GM03348 (cell line): ENCODE measurements around the gene CCDC50.

Experiments used
- DNase-seq: peaks from one replicate; pipeline ENCODE4 v3.0.0; 2012; ENCODE audit warnings: low spot score

Gene CCDC50

GRCh38 chr3:191328962-191329653 lies at the start of gene CCDC50:
Gene CCDC50 (plus strand): TSS chr3:191329394. CDS start chr3:191329675, 281 bp downstream.
- DNase-seq: peak; percentile 92

GRCh38 chr3:191280111-191280510 lies 49.1 kb upstream of the CCDC50 start:
- DNase-seq: no peak

- no peak for DNase-seq
Observed at GRCh38 chr3:191280882-191281281, 48.3 kb upstream of the CCDC50 start.

- DNase-seq: peak; percentile 14
Observed at GRCh38 chr3:191282251-191283185, 46.7 kb upstream of the CCDC50 start.

- DNase-seq: no peak
Observed at GRCh38 chr3:191283400-191283799, 45.8 kb upstream of the CCDC50 start.

- DNase-seq: peak; percentile 17
Observed at GRCh38 chr3:191290311-191291025, 38.7 kb upstream of the CCDC50 start.

GRCh38 chr3:191292243-191293015 lies 36.8 kb upstream of the CCDC50 start:
- DNase-seq: no peak

- DNase-seq: no peak
Observed at GRCh38 chr3:191294291-191294690, 34.9 kb upstream of the CCDC50 start.

- DNase-seq: no peak
Observed at GRCh38 chr3:191296041-191296541, 33.1 kb upstream of the CCDC50 start.

GRCh38 chr3:191298846-191299245 lies 30.3 kb upstream of the CCDC50 start:
- DNase-seq: no peak

GRCh38 chr3:191300422-191300821 lies 28.8 kb upstream of the CCDC50 start:
- no peak for DNase-seq

- no peak for DNase-seq
Observed at GRCh38 chr3:191301017-191301416, 28.2 kb upstream of the CCDC50 start.

- DNase-seq: no peak
Observed at GRCh38 chr3:191301782-191302411, 27.3 kb upstream of the CCDC50 start.

- no peak for DNase-seq
Observed at GRCh38 chr3:191302451-191302850, 26.7 kb upstream of the CCDC50 start.

GRCh38 chr3:191303596-191303995 lies 25.6 kb upstream of the CCDC50 start:
- DNase-seq: no peak

GRCh38 chr3:191306428-191306827 lies 22.8 kb upstream of the CCDC50 start:
- DNase-seq: no peak

- no peak for DNase-seq
Observed at GRCh38 chr3:191307341-191307740, 21.9 kb upstream of the CCDC50 start.

GRCh38 chr3:191313296-191313695 lies 15.9 kb upstream of the CCDC50 start:
- DNase-seq: no peak

GRCh38 chr3:191314109-191314728 lies 15.0 kb upstream of the CCDC50 start:
- DNase-seq: no peak

GRCh38 chr3:191316876-191317603 lies 12.2 kb upstream of the CCDC50 start:
- no peak for DNase-seq
